DMS 273 treated with DMSO at 0.1 percent for 48 hours (cell line): ENCODE data around the gene TMEM198.

Experiments
- DNase-seq: peaks from one replicate; lab custom pipeline; 2025; lab: John Stamatoyannopoulos, UW

TMEM198 gene

GRCh38 chr2:219578811-219579613 lies 35.2 kb downstream of the TMEM198 start:
- DNase-seq = no peak

- no peak for DNase-seq
These were observed 37.5 kb downstream of the TMEM198 start for GRCh38 chr2:219581346-219581745.

DNA sequence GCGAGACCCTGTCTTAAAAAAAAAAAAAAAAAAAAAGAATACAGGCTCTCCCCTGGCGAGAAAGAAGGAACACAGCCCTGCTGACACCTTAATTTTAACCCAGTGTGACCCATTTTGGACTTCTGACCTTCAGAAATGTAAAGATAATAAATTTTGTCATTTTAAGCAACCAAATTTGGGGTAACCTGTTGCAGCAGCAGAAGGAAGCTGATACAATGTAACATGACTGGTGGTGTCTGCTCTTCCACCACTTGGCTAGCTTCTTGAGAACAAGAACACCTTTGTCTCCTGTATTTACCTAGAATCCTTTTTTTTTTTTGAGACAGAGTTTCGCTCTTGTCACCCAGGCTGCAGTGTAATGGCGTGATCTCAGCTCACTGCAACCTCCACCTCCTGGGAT lies 47.3 kb downstream of the TMEM198 start:
- no peak for DNase-seq

GRCh38 chr2:219592736-219593135 lies 48.9 kb downstream of the TMEM198 start:
- no peak for DNase-seq

- DNase-seq = no peak
These were observed 49.3 kb downstream of the TMEM198 start for GRCh38 chr2:219593154-219593553.

- DNase-seq = no peak
These were observed 51.4 kb downstream of the TMEM198 start for GRCh38 chr2:219595256-219595655.

GRCh38 chr2:219596954-219597551 lies 53.2 kb downstream of the TMEM198 start:
- no peak for DNase-seq

GRCh38 chr2:219597552-219598307 lies 53.9 kb downstream of the TMEM198 start, which contains the start of gene STK11IP:
STK11IP (plus strand) TSS chr2:219597857; CDS start chr2:219598120, 263 bp downstream.
- DNase-seq = peak; percentile 91

- DNase-seq = no peak
These were observed 54.7 kb downstream of the TMEM198 start for GRCh38 chr2:219598308-219599078.
